Ishikawa (cell line): Measurements from ENCODE around the gene TEX14.

ENCODE experiments used
- CEBPB ChIP-seq: IDR thresholded peaks from 2 replicates; pipeline ENCODE4 v1.6.1; 2012
- EP300 ChIP-seq: IDR thresholded peaks from 2 replicates; pipeline ENCODE4 v1.6.1; 2012; ENCODE audit warnings: borderline replicate concordance
- FOXM1 ChIP-seq: IDR thresholded peaks from 2 replicates; pipeline ENCODE4 v1.6.1; 2012; ENCODE audit warnings: low read depth, borderline replicate concordance
- RAD21 ChIP-seq: IDR thresholded peaks from 2 replicates; pipeline ENCODE4 v1.6.1; 2012; ENCODE audit warnings: low read depth
- TEAD4 ChIP-seq: IDR thresholded peaks from 2 replicates; pipeline ENCODE4 v1.6.1; 2012
- TF ChIP-seq, protein P1 (sequence below): IDR thresholded peaks from 2 replicates; pipeline ENCODE4 v1.6.1; 2012
- TF ChIP-seq, protein P2 (sequence below): IDR thresholded peaks from 2 replicates; pipeline ENCODE4 v1.6.1; 2012; ENCODE audit warnings: low read depth, mild to moderate bottlenecking

DNA sequence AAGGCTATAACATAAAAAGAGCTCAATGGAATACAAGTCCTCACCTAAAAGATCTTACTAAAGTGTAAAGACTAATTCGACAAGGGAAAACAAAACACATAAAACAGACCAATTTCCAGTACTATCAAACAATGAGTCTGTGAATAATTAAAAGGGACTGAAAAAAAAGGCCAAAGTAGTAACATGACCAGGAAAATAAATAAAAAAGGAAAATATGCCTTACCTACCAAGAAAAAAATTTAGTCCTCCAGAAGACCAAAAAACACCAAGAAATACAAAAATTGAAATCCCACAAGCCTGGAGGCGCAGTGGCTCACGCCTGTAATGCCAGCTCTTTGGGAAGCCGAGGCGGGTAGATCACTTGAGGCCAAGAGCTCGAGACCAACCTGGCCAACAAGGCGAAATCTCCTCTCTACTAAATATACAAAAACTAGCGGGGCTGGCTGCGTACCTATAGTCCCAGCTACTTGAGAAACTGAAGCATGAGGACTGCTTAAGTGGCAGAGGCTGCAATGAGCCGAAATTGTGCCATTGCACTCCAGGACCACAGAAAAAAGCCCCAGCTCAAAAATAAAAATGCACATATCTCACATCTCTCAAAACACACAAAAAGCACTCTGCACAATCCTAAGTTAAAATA, 60.8 kb downstream of the TEX14 start:
- no peak for TF ChIP-seq RAD21
- TF ChIP-seq EP300, result no peak
- TF ChIP-seq, protein P1, sequence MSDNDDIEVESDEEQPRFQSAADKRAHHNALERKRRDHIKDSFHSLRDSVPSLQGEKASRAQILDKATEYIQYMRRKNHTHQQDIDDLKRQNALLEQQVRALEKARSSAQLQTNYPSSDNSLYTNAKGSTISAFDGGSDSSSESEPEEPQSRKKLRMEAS, result no peak
- TF ChIP-seq TEAD4, result no peak
- TF ChIP-seq FOXM1, result no peak
- no peak for TF ChIP-seq CEBPB
- TF ChIP-seq, protein P2, sequence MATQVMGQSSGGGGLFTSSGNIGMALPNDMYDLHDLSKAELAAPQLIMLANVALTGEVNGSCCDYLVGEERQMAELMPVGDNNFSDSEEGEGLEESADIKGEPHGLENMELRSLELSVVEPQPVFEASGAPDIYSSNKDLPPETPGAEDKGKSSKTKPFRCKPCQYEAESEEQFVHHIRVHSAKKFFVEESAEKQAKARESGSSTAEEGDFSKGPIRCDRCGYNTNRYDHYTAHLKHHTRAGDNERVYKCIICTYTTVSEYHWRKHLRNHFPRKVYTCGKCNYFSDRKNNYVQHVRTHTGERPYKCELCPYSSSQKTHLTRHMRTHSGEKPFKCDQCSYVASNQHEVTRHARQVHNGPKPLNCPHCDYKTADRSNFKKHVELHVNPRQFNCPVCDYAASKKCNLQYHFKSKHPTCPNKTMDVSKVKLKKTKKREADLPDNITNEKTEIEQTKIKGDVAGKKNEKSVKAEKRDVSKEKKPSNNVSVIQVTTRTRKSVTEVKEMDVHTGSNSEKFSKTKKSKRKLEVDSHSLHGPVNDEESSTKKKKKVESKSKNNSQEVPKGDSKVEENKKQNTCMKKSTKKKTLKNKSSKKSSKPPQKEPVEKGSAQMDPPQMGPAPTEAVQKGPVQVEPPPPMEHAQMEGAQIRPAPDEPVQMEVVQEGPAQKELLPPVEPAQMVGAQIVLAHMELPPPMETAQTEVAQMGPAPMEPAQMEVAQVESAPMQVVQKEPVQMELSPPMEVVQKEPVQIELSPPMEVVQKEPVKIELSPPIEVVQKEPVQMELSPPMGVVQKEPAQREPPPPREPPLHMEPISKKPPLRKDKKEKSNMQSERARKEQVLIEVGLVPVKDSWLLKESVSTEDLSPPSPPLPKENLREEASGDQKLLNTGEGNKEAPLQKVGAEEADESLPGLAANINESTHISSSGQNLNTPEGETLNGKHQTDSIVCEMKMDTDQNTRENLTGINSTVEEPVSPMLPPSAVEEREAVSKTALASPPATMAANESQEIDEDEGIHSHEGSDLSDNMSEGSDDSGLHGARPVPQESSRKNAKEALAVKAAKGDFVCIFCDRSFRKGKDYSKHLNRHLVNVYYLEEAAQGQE, result no peak
